Hippocampal formation (tissue), 2 donors: Measurements from ENCODE around the gene PEPD.

Source experiments
- DNase-seq, 2 donors: peaks; one replicate each; lab custom pipeline; 2025; lab: John Stamatoyannopoulos, UW

The PEPD gene

DNA sequence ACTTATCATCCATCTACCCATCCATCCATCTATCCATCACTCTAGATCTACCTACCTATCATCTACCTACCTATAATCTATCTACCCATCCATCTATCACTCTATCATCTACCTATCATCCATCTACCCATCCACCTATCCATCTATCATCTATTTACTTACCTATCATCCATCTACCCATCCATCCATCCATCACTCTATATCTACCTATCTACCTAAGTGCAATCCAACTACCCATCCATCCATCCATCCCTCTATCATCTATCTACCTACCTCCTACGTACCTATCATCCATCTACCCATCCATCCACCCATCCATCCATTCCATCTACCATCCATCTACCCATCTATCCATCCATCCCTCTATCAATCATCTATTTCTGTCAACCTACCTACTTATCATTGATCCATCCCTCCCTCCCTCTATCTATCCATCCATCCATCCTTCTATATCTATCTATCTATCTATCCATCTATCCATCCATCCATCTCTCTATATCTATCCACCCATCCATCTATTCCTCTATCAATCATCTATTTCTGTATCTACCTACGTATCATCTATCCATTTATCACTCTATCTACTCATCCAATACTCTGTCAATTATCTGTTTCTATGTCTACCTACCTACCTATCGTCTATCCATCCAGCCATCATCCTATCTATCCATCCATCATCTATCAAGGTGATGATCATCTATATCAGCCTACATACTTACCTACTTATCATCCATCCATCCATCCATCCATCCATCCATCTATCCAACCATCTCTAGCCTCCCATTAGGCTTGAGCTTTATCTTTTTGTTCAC lies 99.0 kb downstream of the PEPD start:
- no peak for DNase-seq

DNA sequence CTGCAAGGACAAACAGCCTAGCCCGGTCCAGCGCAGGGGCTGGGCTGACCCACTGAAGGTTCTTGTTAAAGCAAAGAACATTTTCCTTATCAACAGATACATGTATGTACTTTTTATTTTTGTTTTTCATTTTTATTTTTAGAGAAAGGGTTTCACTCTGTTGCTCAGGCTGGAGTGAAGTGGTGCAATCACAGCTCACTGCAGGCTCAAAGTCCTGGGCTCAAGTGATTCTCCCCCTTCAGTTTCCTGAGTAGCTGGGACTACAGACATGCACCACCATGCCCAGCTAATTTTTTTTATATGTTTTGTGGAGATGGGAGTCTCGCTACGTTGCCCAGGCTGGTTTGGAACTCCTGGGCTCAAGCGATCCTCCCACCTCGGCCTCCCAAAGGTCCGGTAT lies 100.2 kb downstream of the PEPD start:
- no peak for DNase-seq

DNA sequence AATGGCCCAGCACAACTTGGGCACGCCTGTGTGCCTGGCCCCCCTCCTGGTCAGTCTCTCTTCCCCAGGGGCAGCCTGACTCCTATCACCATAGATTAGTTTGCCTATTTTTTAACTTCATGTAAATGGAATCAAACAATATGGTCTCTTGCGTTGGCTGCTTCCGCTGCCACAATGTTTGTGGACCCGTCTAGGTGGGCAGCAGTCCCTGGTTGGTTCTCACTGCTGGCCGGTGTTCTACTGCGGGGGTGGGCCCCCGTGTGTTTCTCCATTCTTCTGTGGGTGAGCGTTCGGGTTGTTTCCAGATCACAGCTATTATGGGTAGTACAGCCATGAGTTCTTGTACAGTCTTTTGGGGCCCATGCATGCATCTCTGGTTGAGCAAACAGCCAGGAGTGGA lies 100.8 kb downstream of the PEPD start:
- DNase-seq: no peak

DNA sequence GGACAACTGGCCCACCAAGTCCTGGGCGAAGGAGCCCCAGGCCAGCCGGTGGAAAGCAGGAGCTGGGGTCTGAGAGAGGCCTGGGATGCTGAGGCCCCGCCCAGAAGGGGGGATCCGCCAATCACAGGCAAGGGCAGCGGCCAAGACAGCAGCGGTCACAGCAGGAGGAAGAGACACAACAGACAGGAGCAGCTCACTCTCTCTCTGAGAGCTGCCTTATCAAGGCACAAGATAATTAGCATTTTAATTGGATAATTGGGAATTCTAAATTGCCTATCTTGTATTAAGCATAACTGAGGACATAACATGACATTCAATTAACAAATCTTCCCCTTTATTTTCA lies 101.8 kb downstream of the PEPD start:
- DNase-seq: no peak

DNA sequence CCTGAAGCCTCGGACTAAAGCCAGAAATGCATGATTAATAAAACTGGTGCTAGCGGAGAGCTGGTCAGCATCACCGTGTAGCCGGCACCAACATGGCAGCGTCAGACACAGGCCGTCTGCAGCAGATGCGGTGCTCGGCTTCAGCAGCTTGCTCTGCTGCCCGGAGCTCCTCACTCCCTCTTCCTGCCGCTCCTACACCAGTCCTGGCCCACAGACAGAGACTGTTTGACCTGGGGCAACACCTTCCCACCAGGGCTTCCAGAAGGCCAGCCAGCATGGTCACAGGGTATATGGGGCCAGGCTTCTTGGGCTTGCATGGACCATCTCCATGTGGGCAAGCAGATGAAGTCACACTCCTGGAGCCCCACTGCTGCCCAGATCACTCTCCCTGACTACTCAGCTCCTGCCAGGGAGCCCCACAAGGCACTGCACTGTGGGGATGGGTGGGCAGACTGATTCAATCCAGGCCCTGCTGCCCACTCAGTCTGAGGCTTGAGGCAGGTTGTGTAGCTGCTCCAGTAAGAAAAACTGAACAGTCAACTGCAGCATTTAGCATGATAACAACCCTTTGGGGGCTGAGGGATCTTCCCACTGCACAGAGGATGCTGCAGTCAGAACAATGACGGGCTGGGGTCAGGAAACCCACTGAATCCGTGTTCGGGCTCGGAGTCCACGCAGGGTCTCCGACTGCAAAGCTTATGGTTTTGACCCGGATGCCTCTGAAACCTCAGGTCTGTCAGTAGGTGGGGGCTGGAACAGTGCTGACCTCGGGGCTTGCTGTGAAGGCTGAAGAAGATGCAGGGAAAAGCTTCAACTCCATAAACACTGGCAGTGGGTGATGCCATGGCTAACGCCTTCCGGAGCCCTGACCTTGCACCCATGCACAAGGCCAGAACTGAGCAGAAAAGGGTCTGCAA lies 102.5 kb downstream of the PEPD start:
- no peak for DNase-seq

DNA sequence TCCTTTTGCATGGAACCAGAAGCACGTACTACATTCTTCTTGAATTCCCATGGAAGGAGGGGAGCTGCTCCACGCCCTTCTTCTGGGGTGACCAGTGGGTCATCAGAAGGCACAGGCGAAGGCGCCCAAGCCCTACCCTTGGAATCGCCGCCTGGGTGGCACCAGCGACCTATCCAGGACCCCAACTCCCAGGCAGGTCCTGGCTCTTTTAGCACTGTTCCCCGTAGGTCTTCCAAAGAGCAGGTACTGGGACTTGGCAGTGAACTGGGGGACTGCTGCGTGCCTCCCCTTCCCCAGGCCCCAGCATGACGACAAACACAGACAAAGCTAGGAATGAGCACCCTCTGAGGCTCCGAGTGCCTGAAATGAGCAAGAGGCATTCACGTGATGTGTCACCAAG lies 103.1 kb downstream of the PEPD start:
- DNase-seq: no peak

DNA sequence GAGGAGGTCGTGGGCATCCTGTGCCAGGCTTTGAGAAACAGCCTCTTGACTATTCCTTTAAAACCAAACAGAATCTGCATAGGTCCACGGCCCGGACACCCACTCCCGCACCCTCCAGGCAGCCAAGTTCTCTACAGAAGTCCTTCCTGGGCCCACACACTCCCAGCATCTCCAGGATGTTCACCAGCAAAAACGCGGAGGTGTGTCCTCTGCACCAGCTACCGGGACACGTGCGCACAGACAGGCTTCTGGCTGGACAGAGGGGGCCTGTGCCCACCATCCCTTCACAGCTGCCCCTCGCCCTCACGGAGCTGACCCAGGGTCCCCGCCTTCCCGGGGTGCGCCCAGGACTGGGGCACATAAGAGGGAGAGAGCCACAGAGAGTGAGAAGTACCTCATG lies 103.8 kb downstream of the PEPD start:
- DNase-seq: no peak

DNA sequence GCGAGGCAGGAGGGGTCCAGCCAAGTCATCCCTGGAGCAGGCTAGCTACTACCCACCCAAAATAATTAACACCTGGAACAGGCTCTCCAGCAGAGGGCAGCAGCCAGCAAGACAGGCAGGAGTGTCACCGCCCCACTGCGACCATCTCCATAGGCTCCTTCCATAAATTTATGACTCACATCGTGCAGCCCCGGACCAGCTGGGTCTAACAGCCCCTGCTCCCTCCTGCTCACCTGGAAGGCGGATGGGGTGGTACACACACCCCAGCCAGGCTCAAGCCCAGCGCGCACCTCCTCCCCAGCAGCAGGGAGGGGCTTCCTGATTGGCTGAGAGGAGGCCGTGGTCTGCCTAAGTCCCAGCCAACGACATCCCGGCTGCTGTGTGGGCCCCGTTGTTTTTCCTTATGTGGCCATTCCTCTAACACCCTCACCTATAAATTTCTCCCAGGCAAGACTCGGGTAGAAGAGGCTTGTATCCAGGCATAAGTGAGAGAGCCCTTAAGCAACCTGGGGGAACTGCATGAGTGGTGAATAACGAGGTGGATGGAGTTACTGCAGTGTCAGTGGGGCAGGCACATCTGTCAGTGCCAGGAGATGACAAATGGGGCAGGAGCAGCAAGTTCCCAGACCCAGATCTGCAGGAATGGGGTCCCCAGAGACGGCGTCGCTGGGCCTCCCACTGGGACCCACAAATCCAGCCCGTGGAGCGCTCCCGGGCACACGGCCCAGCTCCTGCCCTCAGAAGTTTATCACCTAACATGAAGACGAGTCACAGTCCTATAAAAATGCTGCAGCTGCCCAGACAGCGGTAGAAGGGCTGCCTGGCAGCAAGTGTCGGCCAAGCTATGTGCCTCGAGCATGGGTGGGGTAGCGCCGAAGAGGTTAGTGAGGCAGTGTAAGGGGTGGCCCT lies 105.0 kb downstream of the PEPD start:
- DNase-seq: peak; percentile 18 to 44

DNA sequence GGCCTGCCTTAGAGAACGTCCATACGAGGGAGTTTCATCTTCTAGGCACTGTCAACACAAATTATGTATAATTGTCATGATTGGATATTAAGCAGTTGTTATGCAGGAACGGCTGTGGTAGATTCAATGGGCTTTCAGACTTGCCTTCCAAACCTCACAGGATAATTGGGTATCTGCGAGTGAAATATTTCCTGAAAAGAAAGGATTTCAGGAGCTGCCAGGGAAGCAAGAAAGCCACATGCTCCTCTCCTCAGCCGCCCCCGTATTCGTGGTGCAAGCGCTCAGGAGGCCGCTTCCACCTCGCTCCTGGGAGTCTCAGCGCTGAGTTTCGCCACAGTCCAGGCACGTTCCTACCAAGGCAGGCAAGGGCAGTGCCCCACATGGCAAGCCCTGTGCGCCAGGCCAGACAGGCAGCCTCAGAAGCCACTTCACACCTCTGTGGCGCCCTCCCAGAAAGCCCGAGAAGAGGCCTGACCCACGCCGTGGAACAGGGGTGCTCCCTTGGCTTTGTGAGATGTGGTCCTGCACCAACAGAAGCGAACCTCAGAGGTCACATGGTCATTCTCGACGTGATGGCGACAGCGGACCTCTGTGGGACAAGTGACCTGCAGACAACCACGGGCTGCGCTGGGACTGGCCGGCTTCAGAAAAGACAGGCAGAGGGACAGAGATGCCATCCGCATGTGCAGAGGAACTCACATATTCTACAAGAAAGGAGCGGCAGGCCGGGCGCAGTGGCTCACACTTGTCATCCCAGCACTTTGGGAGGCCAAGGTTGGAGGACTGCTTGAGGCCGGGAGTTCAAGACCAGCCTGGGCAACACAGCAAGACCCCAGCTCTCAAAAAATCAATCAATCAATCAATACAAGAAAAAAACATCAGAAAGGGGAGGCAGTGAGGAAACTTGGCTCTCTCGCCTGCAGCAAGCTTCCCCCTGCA lies 106.7 kb downstream of the PEPD start:
- DNase-seq: no peak

DNA sequence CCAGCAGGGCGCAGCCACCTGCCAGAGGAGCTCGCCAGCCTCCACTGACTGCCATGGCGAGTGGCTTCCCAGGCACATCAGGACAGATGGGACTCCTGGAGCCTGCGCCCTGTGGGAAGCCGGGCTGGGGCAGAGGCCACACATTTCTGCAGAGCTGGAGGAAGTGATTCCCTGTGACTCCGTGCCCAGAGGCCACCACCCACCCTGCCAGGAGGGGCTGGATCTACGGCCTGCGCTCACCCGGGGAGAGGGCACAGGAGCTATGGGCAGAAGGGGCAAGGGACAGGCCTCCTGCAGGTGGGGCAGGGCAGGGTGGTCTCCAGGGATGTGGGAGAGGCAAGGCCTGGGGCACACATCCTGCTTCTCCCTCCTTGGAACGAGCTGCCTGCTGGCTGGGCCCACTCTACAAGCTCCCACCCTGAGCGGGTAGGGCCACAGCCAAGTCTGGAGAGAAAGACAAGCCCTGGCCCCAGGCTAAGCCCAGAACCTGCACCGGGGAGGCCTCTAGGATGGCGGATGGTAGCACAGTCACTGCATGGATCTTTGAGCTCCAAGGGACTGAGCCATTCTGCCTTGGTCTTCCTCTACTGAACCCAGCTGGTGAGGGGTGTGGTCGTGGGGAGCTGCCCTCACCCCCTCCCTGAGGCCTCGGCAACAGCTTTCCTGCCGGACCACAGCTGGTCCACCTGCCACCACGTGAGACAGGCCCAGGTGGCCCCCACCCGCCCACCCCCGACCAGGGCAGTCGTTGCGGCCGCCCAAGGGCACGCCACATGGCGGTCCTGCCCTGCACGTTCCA lies 107.5 kb downstream of the PEPD start:
- DNase-seq: no peak

DNA sequence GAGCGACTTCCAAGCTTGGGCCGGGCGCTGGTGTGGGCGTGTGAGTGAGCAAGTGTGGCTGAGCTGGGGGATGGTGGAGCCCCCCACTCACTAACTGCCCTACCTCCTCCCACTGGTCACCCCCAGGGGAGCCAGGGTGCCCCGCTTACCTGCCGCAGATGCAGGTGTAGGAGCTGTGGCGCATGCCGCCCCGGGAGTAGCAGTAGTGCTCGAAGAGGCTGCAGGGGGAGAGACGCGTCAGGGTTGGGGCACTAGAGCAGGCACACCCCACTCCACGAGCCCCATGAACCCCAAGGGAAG lies 108.2 kb downstream of the PEPD start:
- DNase-seq: no peak

DNA sequence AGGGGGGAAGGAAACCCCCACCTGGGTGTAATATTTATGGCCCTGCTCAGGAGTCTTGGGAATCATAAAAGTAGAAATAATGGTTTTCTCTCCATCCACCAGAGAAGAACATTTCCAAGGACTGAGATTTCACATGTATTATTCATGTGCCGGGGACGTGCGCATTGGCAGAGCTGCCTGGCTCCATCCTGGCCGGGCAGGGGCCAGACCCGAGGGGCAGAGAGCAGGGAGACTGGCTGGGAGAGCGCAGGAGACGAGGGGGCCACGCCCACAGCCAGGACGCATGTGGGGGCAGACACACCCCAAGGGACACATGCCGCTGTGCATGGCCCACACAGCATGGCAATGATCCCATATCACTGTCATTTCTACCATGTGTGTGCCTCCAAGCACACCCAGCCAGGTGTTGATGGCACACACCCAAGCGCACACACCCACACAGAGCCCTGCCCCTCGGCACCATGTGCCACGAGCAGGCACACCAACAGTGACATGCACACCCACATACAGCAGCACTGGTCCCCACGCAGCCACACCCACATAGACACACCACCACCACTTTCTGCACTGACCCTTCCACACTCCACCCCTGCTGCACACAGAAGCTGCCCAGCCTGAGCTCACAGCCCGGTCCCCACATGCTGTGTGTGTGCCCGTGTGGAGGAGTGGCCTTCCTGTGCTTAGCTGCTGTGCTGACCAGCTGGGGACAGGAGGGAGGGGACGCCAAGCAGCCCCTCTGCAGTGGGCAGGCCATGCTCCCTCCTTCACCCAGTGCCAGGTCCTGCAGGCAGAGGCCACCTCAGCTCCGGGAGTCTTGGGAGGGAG lies 108.8 kb downstream of the PEPD start:
- no peak for DNase-seq

DNA sequence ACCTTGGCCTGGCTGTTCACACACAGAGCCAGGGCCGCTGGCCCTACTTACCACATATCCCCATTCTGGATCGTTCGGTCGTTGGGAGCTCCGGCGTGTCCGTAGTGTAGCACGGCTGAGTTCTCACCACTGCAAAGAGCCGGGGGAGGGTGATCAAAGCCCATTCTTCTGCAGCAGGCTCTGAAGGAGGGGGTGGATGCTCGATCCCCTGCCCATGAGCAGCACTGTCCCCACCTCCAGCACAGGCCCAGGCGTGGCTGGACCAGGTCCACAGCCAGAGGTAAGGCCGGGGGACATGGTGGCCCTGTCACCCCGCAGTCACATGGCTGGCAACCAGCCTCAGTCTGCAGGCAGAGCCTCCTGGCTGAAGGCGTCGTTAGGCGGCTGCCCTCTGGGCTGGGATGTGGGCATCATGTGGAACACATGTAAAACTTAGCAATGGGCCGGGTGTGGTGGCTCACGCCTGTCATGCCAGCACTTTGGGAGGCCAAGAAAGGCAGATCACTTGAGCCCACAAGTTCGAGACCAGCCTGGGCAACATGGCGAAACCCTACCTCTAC lies 109.9 kb downstream of the PEPD start:
- no peak for DNase-seq

DNA sequence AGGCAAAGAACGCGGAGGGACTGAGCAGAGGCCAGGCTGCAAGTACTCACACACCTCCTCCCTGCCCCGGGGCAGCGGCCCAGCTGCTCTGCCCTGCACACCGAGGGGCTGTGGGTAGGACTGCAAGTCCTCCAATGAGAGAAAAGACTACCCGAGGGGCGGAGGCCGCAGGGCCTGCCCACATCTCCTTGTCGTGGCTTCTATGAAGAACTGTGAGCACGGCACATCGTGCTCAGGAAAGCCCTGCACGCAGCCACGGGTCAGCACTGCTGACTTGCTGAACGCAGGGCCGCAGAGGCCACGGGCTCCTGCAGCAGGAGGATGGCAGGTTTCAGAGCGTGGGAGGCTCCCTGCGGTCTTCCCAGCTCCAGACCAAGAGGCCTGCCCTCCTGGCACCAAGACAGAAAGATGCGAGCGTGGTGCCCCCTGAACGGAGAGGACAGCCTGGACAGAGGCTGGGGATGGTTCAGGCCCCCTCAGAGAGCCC lies 110.6 kb downstream of the PEPD start:
- DNase-seq: no peak

DNA sequence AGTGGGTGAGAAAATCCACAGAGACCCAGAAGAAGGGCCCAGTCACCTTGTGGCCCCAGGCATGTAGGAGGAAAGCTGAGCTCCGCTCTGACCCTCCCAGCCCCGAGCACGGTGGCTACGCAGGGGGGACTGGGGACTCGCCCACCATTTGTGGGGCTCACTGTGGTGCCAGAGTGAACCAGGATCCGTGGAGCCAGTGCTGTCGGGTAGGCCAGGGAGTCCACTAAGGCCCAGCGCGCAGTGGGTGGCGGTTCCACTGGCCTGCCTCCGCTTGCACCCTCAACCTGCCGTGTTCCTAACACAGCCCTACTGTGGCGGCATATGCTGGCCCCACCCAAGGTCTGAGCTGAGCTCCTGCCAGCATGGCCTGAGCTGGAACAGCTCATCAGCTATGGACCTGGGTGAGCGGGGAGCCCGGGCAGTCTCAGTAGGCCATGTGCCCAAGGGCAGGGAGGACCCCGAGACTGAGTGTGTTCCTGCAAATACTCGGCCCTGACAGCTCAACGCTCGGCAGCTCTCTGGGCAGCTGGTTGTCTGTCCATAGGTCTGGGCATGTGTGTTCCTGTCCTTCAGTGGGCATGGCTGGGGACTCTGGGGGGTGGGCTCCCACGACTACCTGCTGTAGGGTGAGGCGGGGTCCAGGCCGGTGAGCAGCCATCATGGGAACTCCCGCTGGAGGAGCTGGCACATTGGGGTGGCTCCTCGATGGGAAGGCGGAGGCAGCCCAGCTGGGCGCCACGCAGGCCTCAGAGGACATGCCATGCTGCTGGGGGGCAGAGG lies 111.5 kb downstream of the PEPD start:
- DNase-seq: no peak

DNA sequence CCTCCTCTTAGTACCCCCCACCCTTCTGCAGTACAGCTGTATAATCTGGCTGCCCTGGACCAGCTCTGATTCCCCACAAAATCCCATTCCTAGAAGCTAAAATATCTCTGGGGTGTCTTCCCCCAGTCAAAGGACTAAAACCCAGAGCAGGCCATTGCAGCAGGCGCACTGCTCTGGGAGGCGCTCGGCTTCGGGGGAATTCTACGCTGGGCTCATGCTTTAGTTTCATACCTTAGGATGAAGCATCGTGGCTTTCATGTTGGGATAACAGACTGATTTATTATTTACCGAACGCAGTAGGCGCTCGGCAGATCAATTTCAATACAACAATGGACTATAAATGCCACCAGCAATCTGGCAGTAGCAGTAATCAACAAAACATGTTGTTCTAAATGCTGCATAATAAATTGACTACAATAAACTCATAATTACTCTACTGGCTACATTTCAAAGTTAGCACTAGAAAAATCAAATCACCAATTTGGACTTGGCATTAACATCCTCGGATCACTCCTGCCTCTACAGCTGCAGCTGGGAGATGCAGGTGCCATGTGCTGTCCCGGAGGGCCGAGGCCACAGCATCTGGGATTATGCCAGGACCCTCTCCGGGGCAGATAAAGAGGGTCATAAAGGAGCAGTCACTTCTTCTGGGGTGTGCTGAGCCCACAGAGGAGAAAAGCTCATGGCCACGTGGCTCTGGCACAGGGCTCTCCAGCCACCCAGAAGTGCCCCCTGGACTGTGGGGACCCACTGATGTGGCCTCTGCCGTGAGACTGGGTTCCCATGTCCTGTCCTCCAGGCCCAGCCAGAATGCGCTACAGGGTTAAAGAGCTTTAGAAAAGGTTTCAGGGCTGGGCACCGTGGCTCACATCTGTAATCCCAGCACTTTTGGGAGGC lies 112.8 kb downstream of the PEPD start:
- DNase-seq: no peak

DNA sequence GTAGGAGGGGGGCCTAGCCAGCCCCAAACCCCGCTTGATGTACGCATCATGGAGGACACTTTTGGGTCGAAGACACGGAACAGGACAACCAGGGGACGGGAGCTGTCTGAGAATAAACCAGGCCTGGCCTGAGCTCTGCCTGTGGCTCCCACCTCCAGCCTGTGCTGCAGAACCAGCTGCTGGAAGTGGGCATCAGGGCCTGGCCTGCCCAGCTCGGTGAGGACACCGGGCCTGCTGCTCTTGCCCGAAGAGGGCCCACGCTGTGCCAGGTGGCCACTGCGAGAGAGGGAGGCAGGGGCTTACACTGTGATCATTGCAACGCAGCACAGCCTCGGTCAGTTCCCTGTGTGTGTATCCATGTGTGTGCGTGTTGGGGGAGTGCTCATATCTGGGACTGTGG lies 113.5 kb downstream of the PEPD start:
- no peak for DNase-seq
